ENCODE measurements around the gene WFDC8. TPM values are rescaled to one million over a fixed set of nuclear protein-coding genes. Genes with fewer than 3 reads are reported as not detected.

WFDC8 gene
- total and polyA plus RNA-seq, 4 donors = not detected

DNA sequence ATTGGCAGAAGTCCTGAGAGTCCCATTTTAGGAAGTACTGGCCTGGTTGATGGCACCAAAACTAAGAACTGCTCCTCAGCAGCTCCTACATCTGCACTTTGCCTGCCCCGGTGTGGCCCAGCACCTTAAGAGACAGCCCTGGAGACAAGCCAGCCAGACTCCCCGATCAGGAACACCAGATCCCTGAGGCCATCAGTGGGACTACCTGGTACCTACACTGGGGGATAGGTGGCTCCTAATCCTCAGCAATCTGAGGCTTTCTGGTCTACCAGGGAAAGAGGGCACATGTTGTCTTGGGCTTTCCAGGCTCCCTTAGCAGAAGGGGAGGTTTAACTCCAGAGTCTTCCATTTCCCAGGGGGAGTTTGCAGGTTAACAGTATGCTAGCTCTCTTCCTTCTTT lies 39.7 kb downstream of the WFDC8 start, which contains the start of gene WFDC6:
WFDC6 (minus strand) TSS at position 101 of the 400 bp plus-strand sequence; CDS start at position 26, 75 bp downstream.
- Histone ChIP-seq H3K9me3 (ENCODE audit: control insufficient read depth in 4 of 4, low read length in 3 of 4) (no peaks in the 10 kb centered on the region), H3K9ac (ENCODE audit: low read depth in 1 of 2, low read length in 2 of 2) (no peak within 1 kb of the TSS), H3K36me3 (ENCODE audit: control insufficient read depth in 4 of 4, insufficient read depth in 3 of 4, low read depth in 1 of 4, low read length in 3 of 4) (no peaks in the 10 kb centered on the region), H3K27me3 (ENCODE audit: control insufficient read depth in 4 of 4, insufficient read depth in 4 of 4, low read length in 3 of 4) (peaks cover 0 to 9% (median 0%) of the 10 kb centered on the region in 4 donors), H3K27ac (ENCODE audit: low read depth in 1 of 2, low read length in 2 of 2) (no peak within 1 kb of the TSS), H3K4me3 (ENCODE audit: low read depth in 1 of 3, low read length in 3 of 3) (no peak within 1 kb of the TSS), H3K4me1 (ENCODE audit: control insufficient read depth in 4 of 4, insufficient read depth in 4 of 4, low read length in 3 of 4) (no peaks in the 10 kb centered on the region)
- DNase-seq (ENCODE audit: low spot score) = no peak
- WGBS = 92% methylated on average over 2 of the region's 2 CpGs
- no peak for TF ChIP-seq HNF4A (conservative IDR thresholded peaks at IDR 0.05)
- no peak for TF ChIP-seq EGR1 (IDR thresholded peaks at IDR 0.05; ENCODE audit: low read depth in 2 of 2)
- TF ChIP-seq, protein P1, sequence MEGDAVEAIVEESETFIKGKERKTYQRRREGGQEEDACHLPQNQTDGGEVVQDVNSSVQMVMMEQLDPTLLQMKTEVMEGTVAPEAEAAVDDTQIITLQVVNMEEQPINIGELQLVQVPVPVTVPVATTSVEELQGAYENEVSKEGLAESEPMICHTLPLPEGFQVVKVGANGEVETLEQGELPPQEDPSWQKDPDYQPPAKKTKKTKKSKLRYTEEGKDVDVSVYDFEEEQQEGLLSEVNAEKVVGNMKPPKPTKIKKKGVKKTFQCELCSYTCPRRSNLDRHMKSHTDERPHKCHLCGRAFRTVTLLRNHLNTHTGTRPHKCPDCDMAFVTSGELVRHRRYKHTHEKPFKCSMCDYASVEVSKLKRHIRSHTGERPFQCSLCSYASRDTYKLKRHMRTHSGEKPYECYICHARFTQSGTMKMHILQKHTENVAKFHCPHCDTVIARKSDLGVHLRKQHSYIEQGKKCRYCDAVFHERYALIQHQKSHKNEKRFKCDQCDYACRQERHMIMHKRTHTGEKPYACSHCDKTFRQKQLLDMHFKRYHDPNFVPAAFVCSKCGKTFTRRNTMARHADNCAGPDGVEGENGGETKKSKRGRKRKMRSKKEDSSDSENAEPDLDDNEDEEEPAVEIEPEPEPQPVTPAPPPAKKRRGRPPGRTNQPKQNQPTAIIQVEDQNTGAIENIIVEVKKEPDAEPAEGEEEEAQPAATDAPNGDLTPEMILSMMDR (IDR thresholded peaks at IDR 0.05; ENCODE audit: low read depth, low read length, missing input control) = no peak
- no peak for TF ChIP-seq RXRA (IDR thresholded peaks at IDR 0.05)
- TF ChIP-seq RAD21 (IDR thresholded peaks at IDR 0.05) = no peak

DNA sequence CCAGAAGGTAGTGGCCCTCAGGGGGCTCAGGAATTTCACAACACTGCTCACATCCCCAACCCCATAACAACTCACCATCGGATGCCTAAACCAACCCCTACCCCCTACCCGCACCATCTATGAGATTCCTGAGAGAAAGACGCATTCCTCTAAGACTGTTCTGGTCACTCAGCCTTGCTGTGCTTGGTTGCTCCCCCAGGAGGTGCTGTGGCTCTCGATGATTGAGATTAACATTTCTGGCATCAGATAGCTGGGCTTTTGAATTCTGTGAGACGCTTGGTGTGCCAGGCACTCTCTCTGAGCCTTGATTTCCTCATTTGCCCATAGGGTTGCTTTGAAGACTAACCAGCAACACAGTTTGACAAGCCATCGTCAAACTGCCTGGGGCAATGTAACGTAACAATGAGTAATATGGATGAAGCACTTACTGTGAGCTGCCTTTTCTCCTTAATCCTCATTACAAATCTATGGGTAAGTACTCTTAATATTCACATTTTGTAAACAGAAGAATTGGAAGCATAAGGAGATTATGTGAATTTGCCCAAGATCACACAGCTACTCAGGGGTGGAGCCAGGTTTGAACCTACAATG lies 40.8 kb downstream of the WFDC8 start:
- peaks cover 0 to 9% (median 0%) of the 10 kb centered on the region in 4 donors for H3K27me3 ChIP-seq (ENCODE audit: control insufficient read depth in 4 of 4, insufficient read depth in 4 of 4, low read length in 3 of 4)
- no peaks in the 10 kb centered on the region for H3K9me3 ChIP-seq (ENCODE audit: control insufficient read depth in 4 of 4, low read length in 3 of 4)
- no peak for TF ChIP-seq YY1 (IDR thresholded peaks at IDR 0.05)
- TF ChIP-seq RAD21 (IDR thresholded peaks at IDR 0.05) = no peak
- TF ChIP-seq, protein P2, sequence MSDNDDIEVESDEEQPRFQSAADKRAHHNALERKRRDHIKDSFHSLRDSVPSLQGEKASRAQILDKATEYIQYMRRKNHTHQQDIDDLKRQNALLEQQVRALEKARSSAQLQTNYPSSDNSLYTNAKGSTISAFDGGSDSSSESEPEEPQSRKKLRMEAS (IDR thresholded peaks at IDR 0.05) = no peak
- no peak for TF ChIP-seq HNF4G (IDR thresholded peaks at IDR 0.05)
- no peak for TF ChIP-seq FOXA2 (IDR thresholded peaks at IDR 0.05)
- TF ChIP-seq GABPA (IDR thresholded peaks at IDR 0.05 in 1 of 2, conservative IDR thresholded peaks at IDR 0.05 in 1 of 2) = no peak
- TF ChIP-seq, protein P3, sequence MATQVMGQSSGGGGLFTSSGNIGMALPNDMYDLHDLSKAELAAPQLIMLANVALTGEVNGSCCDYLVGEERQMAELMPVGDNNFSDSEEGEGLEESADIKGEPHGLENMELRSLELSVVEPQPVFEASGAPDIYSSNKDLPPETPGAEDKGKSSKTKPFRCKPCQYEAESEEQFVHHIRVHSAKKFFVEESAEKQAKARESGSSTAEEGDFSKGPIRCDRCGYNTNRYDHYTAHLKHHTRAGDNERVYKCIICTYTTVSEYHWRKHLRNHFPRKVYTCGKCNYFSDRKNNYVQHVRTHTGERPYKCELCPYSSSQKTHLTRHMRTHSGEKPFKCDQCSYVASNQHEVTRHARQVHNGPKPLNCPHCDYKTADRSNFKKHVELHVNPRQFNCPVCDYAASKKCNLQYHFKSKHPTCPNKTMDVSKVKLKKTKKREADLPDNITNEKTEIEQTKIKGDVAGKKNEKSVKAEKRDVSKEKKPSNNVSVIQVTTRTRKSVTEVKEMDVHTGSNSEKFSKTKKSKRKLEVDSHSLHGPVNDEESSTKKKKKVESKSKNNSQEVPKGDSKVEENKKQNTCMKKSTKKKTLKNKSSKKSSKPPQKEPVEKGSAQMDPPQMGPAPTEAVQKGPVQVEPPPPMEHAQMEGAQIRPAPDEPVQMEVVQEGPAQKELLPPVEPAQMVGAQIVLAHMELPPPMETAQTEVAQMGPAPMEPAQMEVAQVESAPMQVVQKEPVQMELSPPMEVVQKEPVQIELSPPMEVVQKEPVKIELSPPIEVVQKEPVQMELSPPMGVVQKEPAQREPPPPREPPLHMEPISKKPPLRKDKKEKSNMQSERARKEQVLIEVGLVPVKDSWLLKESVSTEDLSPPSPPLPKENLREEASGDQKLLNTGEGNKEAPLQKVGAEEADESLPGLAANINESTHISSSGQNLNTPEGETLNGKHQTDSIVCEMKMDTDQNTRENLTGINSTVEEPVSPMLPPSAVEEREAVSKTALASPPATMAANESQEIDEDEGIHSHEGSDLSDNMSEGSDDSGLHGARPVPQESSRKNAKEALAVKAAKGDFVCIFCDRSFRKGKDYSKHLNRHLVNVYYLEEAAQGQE (IDR thresholded peaks at IDR 0.05) = no peak
- no peak for TF ChIP-seq HNF4A (conservative IDR thresholded peaks at IDR 0.05)
- DNase-seq (ENCODE audit: low spot score) = no peak
- H3K36me3 ChIP-seq (ENCODE audit: control insufficient read depth in 4 of 4, insufficient read depth in 3 of 4, low read depth in 1 of 4, low read length in 3 of 4) = no peaks in the 10 kb centered on the region
- no peak overlapping the region for H3K4me3 ChIP-seq (ENCODE audit: low read depth in 1 of 3, low read length in 3 of 3)
- 57% methylated on average over 7 of the region's 7 CpGs for WGBS
- no peak overlapping the region for H3K27ac ChIP-seq (ENCODE audit: low read depth in 1 of 2, low read length in 2 of 2)
- H3K4me1 ChIP-seq (ENCODE audit: control insufficient read depth in 4 of 4, insufficient read depth in 4 of 4, low read length in 3 of 4) = no peaks in the 10 kb centered on the region
- H3K9ac ChIP-seq (ENCODE audit: low read depth in 1 of 2, low read length in 2 of 2) = no peak overlapping the region

DNA sequence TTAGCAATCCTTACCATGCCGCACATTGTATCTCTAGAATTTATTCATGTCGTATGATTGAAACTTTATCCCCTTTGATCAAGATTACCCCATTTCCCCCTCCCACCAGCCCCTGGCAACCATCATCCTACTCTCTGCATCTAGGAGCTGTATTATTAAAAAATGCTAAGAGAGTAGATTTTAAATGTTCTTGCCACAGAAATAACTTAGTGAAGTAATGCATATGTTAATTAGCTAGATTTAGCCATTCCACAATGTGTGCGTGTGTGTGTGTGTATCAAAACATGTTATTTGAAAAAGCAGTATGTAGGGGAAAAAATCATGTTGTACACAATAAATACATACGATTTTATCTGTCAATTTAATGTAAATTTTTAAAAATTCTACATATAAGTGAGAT lies 51.8 kb downstream of the WFDC8 start:
- Histone ChIP-seq H3K27ac (ENCODE audit: low read depth in 1 of 2, low read length in 2 of 2) (no peak overlapping the region), H3K9ac (ENCODE audit: low read depth in 1 of 2, low read length in 2 of 2) (no peak overlapping the region), H3K4me1 (ENCODE audit: control insufficient read depth in 4 of 4, insufficient read depth in 4 of 4, low read length in 3 of 4) (no peaks in the 10 kb centered on the region), H3K36me3 (ENCODE audit: control insufficient read depth in 4 of 4, insufficient read depth in 3 of 4, low read depth in 1 of 4, low read length in 3 of 4) (no peaks in the 10 kb centered on the region), H3K27me3 (ENCODE audit: control insufficient read depth in 4 of 4, insufficient read depth in 4 of 4, low read length in 3 of 4) (peaks cover 0 to 13% (median 0%) of the 10 kb centered on the region in 4 donors), H3K4me3 (ENCODE audit: low read depth in 1 of 3, low read length in 3 of 3) (no peak overlapping the region), H3K9me3 (ENCODE audit: control insufficient read depth in 4 of 4, low read length in 3 of 4) (no peaks in the 10 kb centered on the region)
- no peak for DNase-seq (ENCODE audit: low spot score)
- 71% methylated on average over 4 of the region's 4 CpGs for WGBS
- TF ChIP-seq, protein P2 (IDR thresholded peaks at IDR 0.05) = no peak
- TF ChIP-seq RAD21 (IDR thresholded peaks at IDR 0.05) (no peak), YY1 (IDR thresholded peaks at IDR 0.05) (no peak), RXRA (IDR thresholded peaks at IDR 0.05) (no peak), HNF4A (conservative IDR thresholded peaks at IDR 0.05) (no peak), SP1 (IDR thresholded peaks at IDR 0.05) (no peak), EGR1 (IDR thresholded peaks at IDR 0.05; ENCODE audit: low read depth in 2 of 2) (no peak), FOXA1 (IDR thresholded peaks at IDR 0.05) (no peak), HNF4G (IDR thresholded peaks at IDR 0.05) (no peak)
- TF ChIP-seq, protein P3 (IDR thresholded peaks at IDR 0.05) = no peak
- TF ChIP-seq, protein P1 (IDR thresholded peaks at IDR 0.05; ENCODE audit: low read depth, low read length, missing input control) = no peak

All from liver (tissue), 9 donors.